ENCODE results near the gene TAS1R3.

DNA sequence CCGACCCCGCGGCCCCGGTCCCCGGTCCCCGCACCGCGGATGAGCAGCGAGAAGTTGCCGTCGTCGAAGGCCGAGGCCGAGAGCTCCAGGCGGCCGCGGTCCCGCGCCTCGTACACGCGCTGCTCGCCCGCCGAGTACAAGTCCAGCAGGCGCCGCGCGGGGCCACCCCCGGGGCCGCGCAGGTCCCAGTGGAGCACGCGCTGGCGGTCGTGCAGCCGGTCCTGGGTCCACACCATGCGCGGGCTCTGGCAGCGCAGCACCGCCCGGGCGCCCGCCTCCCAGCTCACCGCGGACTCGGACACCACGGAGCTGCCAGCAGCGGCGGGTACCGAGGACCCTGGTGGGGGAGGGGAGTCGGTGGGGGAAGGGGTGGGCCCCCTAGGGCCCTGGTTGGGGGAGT is 24.3 kb downstream of the TAS1R3 start:
- TF ChIP-seq GATA3 (IDR thresholded peaks at IDR 0.05; ENCODE audit: low read depth, low read length) (no peak), GATA2 (IDR thresholded peaks at IDR 0.05; ENCODE audit: low read depth, low read length) (no peak)
